ENCODE results near the gene GSTA2. TPM values are rescaled to one million over a fixed set of nuclear protein-coding genes. Genes with fewer than 3 reads are reported as not detected.
"Not testable (repeated sequence)": the region's sequence is repeated elsewhere in the genome, so short reads cannot be mapped to it uniquely, and the experiment has no call there.

Gene GSTA2
- not detected in 2 replicates for total RNA-seq

GRCh38 chr6:52763322-52763916 lies at the start of gene GSTA2:
GSTA2 (minus strand) TSS chr6:52763475; CDS start chr6:52757947, 5,528 bp downstream.
- DNase-seq (ENCODE audit: low read depth); H3K4me3 ChIP-seq (ENCODE audit: low read depth, low read length): not testable (repeated sequence)
- peak; percentile 38 for TF ChIP-seq CTCF (conservative IDR thresholded peaks at IDR 0.05; ENCODE audit: low read depth, low read length)

GRCh38 chr6:52809777-52810176 lies 46.5 kb upstream of the GSTA2 start:
- not testable (repeated sequence) for H3K4me3 ChIP-seq (ENCODE audit: low read depth, low read length); DNase-seq (ENCODE audit: low read depth)

- no peak overlapping the region for H3K4me3 ChIP-seq (ENCODE audit: low read depth, low read length)
- no peak for TF ChIP-seq CTCF (conservative IDR thresholded peaks at IDR 0.05; ENCODE audit: low read depth, low read length)
- DNase-seq (ENCODE audit: low read depth): no peak
Observed at GRCh38 chr6:52808660-52809059, 45.4 kb upstream of the GSTA2 start.

GRCh38 chr6:52803668-52804255 lies 40.5 kb upstream of the GSTA2 start, which contains the start of gene GSTA1:
GSTA1 (minus strand) TSS chr6:52803816; CDS start chr6:52799267, 4,549 bp downstream.
- H3K4me3 ChIP-seq (ENCODE audit: low read depth, low read length); DNase-seq (ENCODE audit: low read depth): not testable (repeated sequence)
- TF ChIP-seq CTCF (conservative IDR thresholded peaks at IDR 0.05; ENCODE audit: low read depth, low read length): peak; percentile 28

- TF ChIP-seq CTCF (conservative IDR thresholded peaks at IDR 0.05; ENCODE audit: low read depth, low read length): no peak
- no peak for DNase-seq (ENCODE audit: low read depth)
- H3K4me3 ChIP-seq (ENCODE audit: low read depth, low read length): no peak overlapping the region
Observed at GRCh38 chr6:52802806-52803205, 39.5 kb upstream of the GSTA2 start.

GRCh38 chr6:52801188-52801841 lies 38.0 kb upstream of the GSTA2 start:
- DNase-seq (ENCODE audit: low read depth): no peak
- H3K4me3 ChIP-seq (ENCODE audit: low read depth, low read length): no peak overlapping the region
- TF ChIP-seq CTCF (conservative IDR thresholded peaks at IDR 0.05; ENCODE audit: low read depth, low read length): no peak

GRCh38 chr6:52799272-52799671 lies 36.0 kb upstream of the GSTA2 start:
- DNase-seq (ENCODE audit: low read depth); H3K4me3 ChIP-seq (ENCODE audit: low read depth, low read length): not testable (repeated sequence)

GRCh38 chr6:52794366-52794765 lies 31.1 kb upstream of the GSTA2 start:
- DNase-seq (ENCODE audit: low read depth); H3K4me3 ChIP-seq (ENCODE audit: low read depth, low read length): not testable (repeated sequence)
